HG03565 (cell line): Measurements from ENCODE around the gene OR8B3.

ENCODE experiments used
- ATAC-seq: cut with Tn5 transposase; IDR thresholded peaks from one replicate; pipeline ENCODE4 v1.9.1; 2021; ENCODE audit warnings: mild to moderate bottlenecking, moderate library complexity; ENCODE audit not compliant: unreplicated experiment

Gene OR8B3

DNA sequence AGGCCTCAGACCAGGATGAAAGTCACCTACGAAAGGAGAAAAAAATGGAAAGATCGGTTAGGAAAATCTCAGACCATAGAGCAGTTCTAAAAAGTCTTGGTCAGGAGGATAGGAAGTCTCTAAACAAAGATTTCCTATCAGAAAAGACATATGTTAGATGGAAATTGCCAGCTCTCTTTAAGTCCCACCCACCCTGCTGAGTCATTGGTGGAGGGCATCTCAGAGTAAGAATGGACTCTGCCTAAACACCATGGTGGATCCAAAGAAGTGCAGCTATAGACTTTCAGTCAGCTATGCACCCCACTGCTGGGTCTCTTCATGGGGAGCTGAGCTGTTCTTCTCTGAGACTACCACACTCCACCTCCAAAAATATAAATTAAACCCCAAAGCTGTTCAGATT is 18.2 kb downstream of the OR8B3 start:
- no peak for ATAC-seq

DNA sequence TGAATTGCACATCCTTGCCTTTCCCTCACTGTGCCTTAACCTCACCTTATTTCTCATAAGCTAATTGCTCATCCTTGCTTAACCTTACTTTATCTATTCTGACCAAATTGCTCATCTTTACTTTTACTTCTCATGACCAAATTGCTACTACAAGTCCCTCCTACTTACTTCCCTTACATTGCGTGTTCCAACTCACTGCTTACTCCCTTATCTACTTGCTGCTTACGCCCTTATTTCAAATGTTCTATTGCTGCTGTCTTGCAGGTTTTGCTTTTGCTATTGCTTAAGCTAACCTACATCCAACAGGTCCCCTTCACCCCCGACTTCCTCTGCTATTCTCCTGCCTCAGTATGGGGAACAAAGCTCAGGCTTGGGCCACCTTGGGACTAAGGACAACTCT is 22.5 kb downstream of the OR8B3 start:
- ATAC-seq: no peak

DNA sequence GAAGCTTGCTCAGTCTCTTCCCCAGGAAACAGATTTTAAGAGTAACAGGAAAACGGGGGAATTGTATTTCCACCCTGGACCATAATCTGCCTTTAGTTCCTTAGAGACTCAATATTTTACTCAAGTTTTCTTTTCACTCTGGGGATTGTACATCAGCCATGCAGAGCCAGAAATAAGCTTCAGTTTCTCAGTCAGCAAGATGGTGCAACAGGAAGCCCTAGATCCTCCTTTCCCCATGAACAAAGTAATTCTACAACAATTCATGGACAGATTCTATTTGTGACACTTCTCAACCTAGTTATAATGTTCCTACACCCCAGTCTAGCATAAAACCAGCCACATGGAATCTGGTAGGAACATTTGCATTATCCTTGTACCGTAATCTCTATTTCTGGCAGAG is 39.3 kb downstream of the OR8B3 start:
- no peak for ATAC-seq

- no peak for ATAC-seq
These were observed 52.4 kb downstream of the OR8B3 start for GRCh38 chr11:124346311-124346955.
